IPS-18c (cell line): ENCODE data around the gene CIDEC.
"Not testable (repeated sequence)": the region's sequence is repeated elsewhere in the genome, so short reads cannot be mapped to it uniquely, and the experiment has no call there.

Source experiments
- H3K4me3 ChIP-seq: 2 replicates; pipeline ENCODE4 v1.7.0; 2013; ENCODE audit warnings: low read depth, mild to moderate bottlenecking, low read length, moderate library complexity; ENCODE audit not compliant: insufficient read depth
- H3K9me3 ChIP-seq: one replicate; pipeline ENCODE4 v1.6.1; 2013; ENCODE audit warnings: mild to moderate bottlenecking, low read length, moderate library complexity; ENCODE audit not compliant: control insufficient read depth, insufficient read depth

CIDEC gene

GRCh38 chr3:9887480-9887879, 7.4 kb upstream of the CIDEC start:
- no peak overlapping the region for H3K4me3 ChIP-seq

GRCh38 chr3:9886328-9886727, 6.3 kb upstream of the CIDEC start:
- Histone ChIP-seq H3K4me3 (no peak overlapping the region), H3K9me3 (peaks cover 2% of the 10 kb centered on the region)

More at GRCh38 chr3:9887480-9887879, 7.4 kb upstream of the CIDEC start:
- H3K9me3 ChIP-seq, result peaks cover 1% of the 10 kb centered on the region

GRCh38 chr3:9884555-9885165, 4.6 kb upstream of the CIDEC start:
- Histone ChIP-seq H3K9me3 (peaks cover 2% of the 10 kb centered on the region), H3K4me3 (no peak overlapping the region)

GRCh38 chr3:9883706-9884554, 3.9 kb upstream of the CIDEC start:
- Histone ChIP-seq H3K9me3 (peaks cover 2% of the 10 kb centered on the region), H3K4me3 (no peak overlapping the region)

GRCh38 chr3:9881441-9881840, 1.4 kb upstream of the CIDEC start:
- H3K4me3 ChIP-seq, result no peak overlapping the region
- H3K9me3 ChIP-seq, result peaks cover 2% of the 10 kb centered on the region

GRCh38 chr3:9878700-9879099, 1.4 kb downstream of the CIDEC start:
- Histone ChIP-seq H3K4me3 (no peak overlapping the region), H3K9me3 (peaks cover 2% of the 10 kb centered on the region)

GRCh38 chr3:9876991-9877390, 3.1 kb downstream of the CIDEC start:
- H3K4me3 ChIP-seq, result no peak overlapping the region
- no peaks in the 10 kb centered on the region for H3K9me3 ChIP-seq

- H3K4me3 ChIP-seq, H3K9me3 ChIP-seq: not testable (repeated sequence)
Observed at GRCh38 chr3:9876255-9876654, 3.8 kb downstream of the CIDEC start.

GRCh38 chr3:9875448-9875847, 4.6 kb downstream of the CIDEC start:
- H3K9me3 ChIP-seq, result no peaks in the 10 kb centered on the region
- no peak overlapping the region for H3K4me3 ChIP-seq

- H3K9me3 ChIP-seq, H3K4me3 ChIP-seq: not testable (repeated sequence)
Observed at GRCh38 chr3:9872067-9872466, 8.0 kb downstream of the CIDEC start.

- Histone ChIP-seq H3K4me3 (no peak overlapping the region), H3K9me3 (no peaks in the 10 kb centered on the region)
Observed at GRCh38 chr3:9870978-9871377, 9.1 kb downstream of the CIDEC start.

GRCh38 chr3:9869955-9870354, 10.1 kb downstream of the CIDEC start:
- H3K9me3 ChIP-seq, result no peaks in the 10 kb centered on the region
- no peak overlapping the region for H3K4me3 ChIP-seq

GRCh38 chr3:9867106-9867505, 12.9 kb downstream of the CIDEC start:
- no peaks in the 10 kb centered on the region for H3K9me3 ChIP-seq
- H3K4me3 ChIP-seq, result no peak overlapping the region

GRCh38 chr3:9866639-9867038, 13.4 kb downstream of the CIDEC start:
- H3K9me3 ChIP-seq, result no peaks in the 10 kb centered on the region
- H3K4me3 ChIP-seq, result no peak overlapping the region

GRCh38 chr3:9865125-9865637, 14.9 kb downstream of the CIDEC start:
- not testable (repeated sequence) for H3K4me3 ChIP-seq

GRCh38 chr3:9864200-9864927, 15.7 kb downstream of the CIDEC start:
- no peaks in the 10 kb centered on the region for H3K9me3 ChIP-seq
- H3K4me3 ChIP-seq, result no peak overlapping the region

More at GRCh38 chr3:9865125-9865637, 14.9 kb downstream of the CIDEC start:
- H3K9me3 ChIP-seq, result not testable (repeated sequence)

GRCh38 chr3:9863058-9863772, 16.8 kb downstream of the CIDEC start:
- Histone ChIP-seq H3K4me3 (no peak overlapping the region), H3K9me3 (no peaks in the 10 kb centered on the region)
